SKM-1 (cell line): Measurements from ENCODE around the gene NYAP2.

Experiments used
- DNase-seq: peaks from one replicate; lab custom pipeline; 2025; ENCODE audit not compliant: unreplicated experiment; lab: John Stamatoyannopoulos, UW

Gene NYAP2

GRCh38 chr2:225697936-225698335 is 298.4 kb downstream of the NYAP2 start:
- DNase-seq, result no peak
